H9 (cell line): ENCODE data around the gene ZFYVE28. TPM values are rescaled to one million over a fixed set of nuclear protein-coding genes. Genes with fewer than 3 reads are reported as not detected.

Experiments
- DNase-seq: peaks from one replicate; pipeline ENCODE4 v3.0.0-alpha.2; 2017
- H2AFZ ChIP-seq: one replicate; pipeline ENCODE4 v1.6.1; 2013; ENCODE audit warnings: mild to moderate bottlenecking, low read length, control low read depth, moderate library complexity
- H2AK5ac ChIP-seq: 2 replicates; pipeline ENCODE4 v1.6.1; 2013; ENCODE audit warnings: low read length, control low read depth, mixed read lengths; ENCODE audit not compliant: insufficient read length
- H2BK120ac ChIP-seq: one replicate; pipeline ENCODE4 v1.6.1; 2013; ENCODE audit warnings: low read depth, mild to moderate bottlenecking, low read length, control low read depth, inconsistent platforms; ENCODE audit not compliant: poor library complexity, severe bottlenecking
- H2BK12ac ChIP-seq: 2 replicates; pipeline ENCODE4 v1.6.1; 2013; ENCODE audit warnings: low read length, control low read depth, mixed read lengths, low read depth; ENCODE audit not compliant: insufficient read length
- H2BK15ac ChIP-seq: 2 replicates; pipeline ENCODE4 v1.6.1; 2013; ENCODE audit warnings: low read depth, low read length, control low read depth
- H2BK20ac ChIP-seq: one replicate; pipeline ENCODE4 v1.6.1; 2013; ENCODE audit warnings: low read depth, mild to moderate bottlenecking, low read length, control low read depth, inconsistent platforms; ENCODE audit not compliant: poor library complexity, severe bottlenecking
- H2BK5ac ChIP-seq: 2 replicates; pipeline ENCODE4 v1.6.1; 2013; ENCODE audit warnings: low read length, control low read depth, mixed read lengths; ENCODE audit not compliant: insufficient read length
- H3K14ac ChIP-seq: 2 replicates; pipeline ENCODE4 v1.6.1; 2013; ENCODE audit warnings: low read length, control low read depth; ENCODE audit not compliant: insufficient read depth
- H3K18ac ChIP-seq: 2 replicates; pipeline ENCODE4 v1.6.1; 2013; ENCODE audit warnings: low read depth, mild to moderate bottlenecking, mixed read lengths, low read length, control low read depth; ENCODE audit not compliant: insufficient read length
- H3K23ac ChIP-seq: 2 replicates; pipeline ENCODE4 v1.6.1; 2013; ENCODE audit warnings: low read length, control low read depth, mixed read lengths, low read depth; ENCODE audit not compliant: insufficient read length
- H3K23me2 ChIP-seq: 2 replicates; pipeline ENCODE4 v1.6.1; 2013; ENCODE audit warnings: low read depth, mild to moderate bottlenecking, mixed read lengths, low read length, control low read depth; ENCODE audit not compliant: insufficient read length, poor library complexity, severe bottlenecking
- H3K27ac ChIP-seq: 2 replicates; pipeline ENCODE4 v1.5.1; 2013; ENCODE audit warnings: low read length, control low read depth, mixed read lengths, low read depth; ENCODE audit not compliant: insufficient read length
- H3K27me3 ChIP-seq: 2 replicates; pipeline ENCODE4 v1.6.1; 2013; ENCODE audit warnings: low read length, control low read depth, inconsistent platforms; ENCODE audit not compliant: insufficient read depth
- H3K4ac ChIP-seq: 2 replicates; pipeline ENCODE4 v1.6.1; 2013; ENCODE audit warnings: low read depth, mild to moderate bottlenecking, control low read depth, inconsistent platforms, low read length, moderate library complexity
- H3K4me1 ChIP-seq: 2 replicates; pipeline ENCODE4 v1.6.1; 2013; ENCODE audit warnings: low read length, control low read depth, inconsistent platforms; ENCODE audit not compliant: insufficient read depth
- H3K4me2 ChIP-seq: 2 replicates; pipeline ENCODE4 v1.6.1; 2013; ENCODE audit warnings: low read length, control low read depth, mixed read lengths; ENCODE audit not compliant: insufficient read length, insufficient read depth
- H3K56ac ChIP-seq: 2 replicates; pipeline ENCODE4 v1.6.1; 2013; ENCODE audit warnings: low read depth, mild to moderate bottlenecking, mixed read lengths, low read length, control low read depth; ENCODE audit not compliant: insufficient read length
- H3K79me1 ChIP-seq: 2 replicates; pipeline ENCODE4 v1.6.1; 2013; ENCODE audit warnings: low read depth, mild to moderate bottlenecking, moderate library complexity, low read length, control low read depth, inconsistent platforms; ENCODE audit not compliant: insufficient read depth, poor library complexity, severe bottlenecking
- H3K79me2 ChIP-seq: 2 replicates; pipeline ENCODE4 v1.6.1; 2013; ENCODE audit warnings: low read length, control low read depth, inconsistent platforms; ENCODE audit not compliant: insufficient read depth
- H3K9ac ChIP-seq: 2 replicates; pipeline ENCODE4 v1.6.1; 2013; ENCODE audit warnings: low read length, control low read depth, mixed read lengths; ENCODE audit not compliant: insufficient read length; ENCODE audit errors: extremely low read depth
- H3K9me3 ChIP-seq: one replicate; pipeline ENCODE4 v1.6.1; 2013; ENCODE audit warnings: low read depth, low read length, inconsistent platforms; ENCODE audit not compliant: control insufficient read depth
- H3T11ph ChIP-seq: one replicate; pipeline ENCODE4 v1.6.1; 2013; ENCODE audit warnings: mild to moderate bottlenecking, low read length, control low read depth, inconsistent platforms
- H4K20me1 ChIP-seq: one replicate; pipeline ENCODE4 v1.6.1; 2013; ENCODE audit not compliant: control insufficient read depth, insufficient read length, insufficient read depth
- H4K5ac ChIP-seq: 2 replicates; pipeline ENCODE4 v1.6.1; 2013; ENCODE audit warnings: low read depth, mild to moderate bottlenecking, mixed read lengths, low read length, control low read depth; ENCODE audit not compliant: insufficient read length
- H4K8ac ChIP-seq: replicated peaks from 2 replicates; pipeline ENCODE4 v1.6.1; 2013; ENCODE audit warnings: low read length, control low read depth, mixed read lengths, low read depth; ENCODE audit not compliant: insufficient read length
- H4K91ac ChIP-seq: 2 replicates; pipeline ENCODE4 v1.6.1; 2013; ENCODE audit warnings: low read depth, mild to moderate bottlenecking, moderate library complexity, mixed read lengths, low read length, control low read depth; ENCODE audit not compliant: insufficient read length
- H3K27ac Mint-ChIP-seq, 3 experiments: 2 replicates in 2 of 3; 3 replicates in 1 of 3; pipeline ENCODE4 v1.8.0; 2020 to 2021; ENCODE audit warnings: mixed read lengths in 3 of 3, mild to moderate bottlenecking in 1 of 3, moderate library complexity in 1 of 3
- H3K27me3 Mint-ChIP-seq: 2 replicates; pipeline ENCODE4 v1.8.0; 2021; ENCODE audit warnings: low read depth, mild to moderate bottlenecking, moderate library complexity, mixed read lengths
- H3K36me3 Mint-ChIP-seq, 3 experiments: 2 replicates in 2 of 3; 3 replicates in 1 of 3; pipeline ENCODE4 v1.8.0; 2020 to 2021; ENCODE audit warnings: low read depth in 3 of 3, mixed read lengths in 3 of 3; ENCODE audit not compliant: insufficient read depth in 1 of 3
- H3K4me1 Mint-ChIP-seq, 2 experiments: 2 replicates each; pipeline ENCODE4 v1.8.0; 2020; ENCODE audit warnings: mixed read lengths in 2 of 2
- H3K4me3 Mint-ChIP-seq, 2 experiments: 2 replicates in 1 of 2; 3 replicates in 1 of 2; pipeline ENCODE4 v1.8.0; 2020 to 2021; ENCODE audit warnings: mild to moderate bottlenecking in 2 of 2, mixed read lengths in 2 of 2, moderate library complexity in 1 of 2
- H3K9me3 Mint-ChIP-seq, 2 experiments: 2 replicates in 1 of 2; 3 replicates in 1 of 2; pipeline ENCODE4 v1.8.0; 2020; ENCODE audit warnings: mild to moderate bottlenecking in 2 of 2, mixed read lengths in 2 of 2, moderate library complexity in 1 of 2
- WGBS: extraction: QIAGEN DNeasy Blood & Tissue Kit; methylation state at CpG from one replicate; pipeline ENCODE4 v1.1.7; 2013; ENCODE audit warnings: missing lambda C conversion rate, low lambda C conversion rate, mixed read lengths; ENCODE audit not compliant: insufficient read length; ENCODE audit errors: extremely low coverage; 5-methylcytosine and 5-hydroxymethylcytosine counted together
- total RNA-seq: library from RNA; stranded (reverse); gene quantifications from 2 replicates; pipeline ENCODE4 v1.2.1, GENCODE V29; 2021
- TF ChIP-seq, protein P1 (sequence below): fragments of 200-600 bp; sonication (generic); conservative IDR thresholded peaks from 3 replicates; pipeline ENCODE4 v1.8.0; 2021; ENCODE audit warnings: antibody characterized with exemption, mild to moderate bottlenecking

The ZFYVE28 gene
- total RNA-seq, 1 experiment from 2014 or later = 0.98 TPM

DNA sequence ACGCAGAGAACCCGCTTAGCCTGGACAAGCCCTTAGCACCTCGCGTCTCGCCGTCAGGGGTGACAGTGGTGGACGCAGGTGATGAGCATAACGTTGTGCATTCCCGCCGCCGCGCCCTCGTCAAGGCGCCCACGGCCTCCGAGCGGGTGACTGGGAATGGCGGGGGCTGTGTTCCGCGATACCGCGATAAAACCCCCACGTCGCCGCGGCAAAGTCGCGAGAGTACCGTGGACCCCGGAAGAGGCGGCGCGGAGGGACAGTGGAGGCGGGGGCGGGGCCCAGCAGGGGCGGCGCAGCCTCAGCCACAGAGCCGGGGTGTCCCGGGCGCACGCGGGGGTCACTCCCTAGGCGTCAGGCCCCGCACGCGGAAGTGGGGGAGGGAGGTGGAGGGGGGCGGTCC, 53.8 kb downstream of the ZFYVE28 start:
- Mint-ChIP-seq H3K4me3 (no peak overlapping the region), H3K27ac (no peak overlapping the region), H3K9me3 (peaks cover 2 to 4% of the 10 kb centered on the region in 2 experiments; a peak in 3 of 5 replicates), H3K36me3 (no peaks in the 10 kb centered on the region; a peak in 2 of 7 replicates), H3K27me3 (peaks cover 9% of the 10 kb centered on the region), H3K4me1 (peaks cover 0 to 7% of the 10 kb centered on the region in 2 experiments; a peak in 2 of 4 replicates)
- Histone ChIP-seq H2AK5ac (no peak overlapping the region), H4K5ac (no peak overlapping the region), H2BK5ac (no peak overlapping the region), H3K79me2 (no peaks in the 10 kb centered on the region), H4K91ac (no peak overlapping the region), H3K4ac (no peak overlapping the region), H3T11ph (no peak overlapping the region), H3K79me1 (no peaks in the 10 kb centered on the region), H3K14ac (no peak overlapping the region), H2BK12ac (no peak overlapping the region), H3K9me3 (no peaks in the 10 kb centered on the region), H3K27ac (no peak overlapping the region), H3K18ac (no peak overlapping the region), H4K8ac (no peak overlapping the region), H3K23ac (no peak overlapping the region), H4K20me1 (no peaks in the 10 kb centered on the region), H2BK15ac (no peak overlapping the region), H3K27me3 (no peaks in the 10 kb centered on the region), H3K4me1 (no peaks in the 10 kb centered on the region), H2BK20ac (no peak overlapping the region), H3K56ac (no peak overlapping the region), H3K9ac (no peak overlapping the region), H2BK120ac (no peak overlapping the region), H3K4me2 (no peak overlapping the region), H2AFZ (no peak overlapping the region), H3K23me2 (no peaks in the 10 kb centered on the region)
- WGBS = no CpG with 5 or more reads among the region's 47 CpGs
- no peak for DNase-seq
- TF ChIP-seq, protein P1, sequence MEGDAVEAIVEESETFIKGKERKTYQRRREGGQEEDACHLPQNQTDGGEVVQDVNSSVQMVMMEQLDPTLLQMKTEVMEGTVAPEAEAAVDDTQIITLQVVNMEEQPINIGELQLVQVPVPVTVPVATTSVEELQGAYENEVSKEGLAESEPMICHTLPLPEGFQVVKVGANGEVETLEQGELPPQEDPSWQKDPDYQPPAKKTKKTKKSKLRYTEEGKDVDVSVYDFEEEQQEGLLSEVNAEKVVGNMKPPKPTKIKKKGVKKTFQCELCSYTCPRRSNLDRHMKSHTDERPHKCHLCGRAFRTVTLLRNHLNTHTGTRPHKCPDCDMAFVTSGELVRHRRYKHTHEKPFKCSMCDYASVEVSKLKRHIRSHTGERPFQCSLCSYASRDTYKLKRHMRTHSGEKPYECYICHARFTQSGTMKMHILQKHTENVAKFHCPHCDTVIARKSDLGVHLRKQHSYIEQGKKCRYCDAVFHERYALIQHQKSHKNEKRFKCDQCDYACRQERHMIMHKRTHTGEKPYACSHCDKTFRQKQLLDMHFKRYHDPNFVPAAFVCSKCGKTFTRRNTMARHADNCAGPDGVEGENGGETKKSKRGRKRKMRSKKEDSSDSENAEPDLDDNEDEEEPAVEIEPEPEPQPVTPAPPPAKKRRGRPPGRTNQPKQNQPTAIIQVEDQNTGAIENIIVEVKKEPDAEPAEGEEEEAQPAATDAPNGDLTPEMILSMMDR = no peak
